Neural cell (in vitro differentiated cells): Measurements from ENCODE around the gene DSPP.

Source experiments
- CTCF ChIP-seq: fragments of 450-650 bp; IDR thresholded peaks from 2 replicates; pipeline ENCODE4 v1.5.1; 2014; ENCODE audit warnings: antibody characterized with exemption, mild to moderate bottlenecking, moderate library complexity; ENCODE audit not compliant: poor library complexity, severe bottlenecking
- EP300 ChIP-seq: fragments of 450-650 bp; conservative IDR thresholded peaks from 2 replicates; pipeline ENCODE4 v1.6.1; 2014; ENCODE audit warnings: antibody characterized with exemption, mild to moderate bottlenecking, moderate library complexity; ENCODE audit not compliant: poor library complexity, severe bottlenecking
- EZH2 ChIP-seq: fragments of 200-600, 300-800 bp; shearing (Covaris generic), sonication (generic); IDR thresholded peaks from 2 replicates; pipeline ENCODE4 v1.6.1; 2014; ENCODE audit warnings: antibody characterized with exemption, low read length, borderline replicate concordance, mild to moderate bottlenecking; ENCODE audit not compliant: insufficient read depth, poor library complexity, severe bottlenecking
- SMC3 ChIP-seq: fragments of 450-650 bp; conservative IDR thresholded peaks from 2 replicates; pipeline ENCODE4 v1.6.1; 2014; ENCODE audit warnings: antibody characterized with exemption, mild to moderate bottlenecking, moderate library complexity; ENCODE audit not compliant: poor library complexity
- TAF1 ChIP-seq: IDR thresholded peaks from 2 replicates; pipeline ENCODE4 v1.6.1; 2012; ENCODE audit warnings: low read depth

DNA sequence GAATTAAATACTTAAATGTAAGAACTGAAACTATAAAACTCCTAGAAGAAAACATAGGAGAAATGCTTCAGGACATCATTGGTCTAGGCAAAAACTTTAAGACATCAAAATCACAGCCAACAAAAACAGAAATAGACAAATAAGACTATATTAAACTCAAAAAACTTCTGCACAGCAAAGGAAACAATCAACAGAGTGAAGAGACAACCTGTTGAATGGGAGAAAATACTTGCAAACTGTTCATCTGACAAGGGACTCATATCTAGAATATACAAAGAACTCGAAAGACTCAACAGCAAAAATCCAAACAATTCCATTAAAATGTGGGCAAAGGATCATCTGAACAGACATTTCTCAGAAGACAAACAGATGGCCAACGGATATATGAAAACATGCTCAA lies 16.2 kb upstream of the DSPP start:
- no peak for TF ChIP-seq TAF1
- no peak for TF ChIP-seq SMC3
- TF ChIP-seq CTCF, result no peak
- no peak for TF ChIP-seq EZH2
- no peak for TF ChIP-seq EP300
